GM12801 (cell line): Measurements from ENCODE around the gene ISM1.

ENCODE experiments used
- TF ChIP-seq, protein P1 (sequence below): IDR thresholded peaks from one replicate; pipeline ENCODE4 v1.5.1; 2011; ENCODE audit warnings: control low read depth; ENCODE audit not compliant: insufficient read length; ENCODE audit errors: extremely low read depth

The ISM1 gene

DNA sequence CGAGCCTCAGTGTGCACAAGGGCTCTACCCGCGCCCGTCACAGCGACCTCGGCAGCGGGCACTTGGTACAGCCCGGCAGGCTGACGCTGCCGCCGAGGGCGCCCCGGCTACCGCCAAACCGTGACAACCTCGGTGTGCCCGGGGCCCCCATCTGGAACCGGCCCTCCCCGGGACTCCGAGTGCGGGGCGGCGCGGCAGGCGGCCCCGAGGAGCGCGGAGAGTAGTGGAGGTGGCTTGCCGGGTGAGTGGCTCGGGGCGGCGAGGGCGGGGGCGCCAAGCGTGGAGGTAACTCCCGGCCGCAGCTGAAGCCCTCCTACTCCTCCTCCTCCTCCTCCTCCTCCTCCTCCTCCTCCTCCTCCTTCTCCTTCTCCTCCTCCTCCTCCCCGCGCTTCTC is at the start of gene ISM1:
TSS of gene ISM1 (plus strand) at position 371 of the 394 bp plus-strand sequence. CDS start 503 bp downstream, outside the sequence.
- TF ChIP-seq, protein P1, sequence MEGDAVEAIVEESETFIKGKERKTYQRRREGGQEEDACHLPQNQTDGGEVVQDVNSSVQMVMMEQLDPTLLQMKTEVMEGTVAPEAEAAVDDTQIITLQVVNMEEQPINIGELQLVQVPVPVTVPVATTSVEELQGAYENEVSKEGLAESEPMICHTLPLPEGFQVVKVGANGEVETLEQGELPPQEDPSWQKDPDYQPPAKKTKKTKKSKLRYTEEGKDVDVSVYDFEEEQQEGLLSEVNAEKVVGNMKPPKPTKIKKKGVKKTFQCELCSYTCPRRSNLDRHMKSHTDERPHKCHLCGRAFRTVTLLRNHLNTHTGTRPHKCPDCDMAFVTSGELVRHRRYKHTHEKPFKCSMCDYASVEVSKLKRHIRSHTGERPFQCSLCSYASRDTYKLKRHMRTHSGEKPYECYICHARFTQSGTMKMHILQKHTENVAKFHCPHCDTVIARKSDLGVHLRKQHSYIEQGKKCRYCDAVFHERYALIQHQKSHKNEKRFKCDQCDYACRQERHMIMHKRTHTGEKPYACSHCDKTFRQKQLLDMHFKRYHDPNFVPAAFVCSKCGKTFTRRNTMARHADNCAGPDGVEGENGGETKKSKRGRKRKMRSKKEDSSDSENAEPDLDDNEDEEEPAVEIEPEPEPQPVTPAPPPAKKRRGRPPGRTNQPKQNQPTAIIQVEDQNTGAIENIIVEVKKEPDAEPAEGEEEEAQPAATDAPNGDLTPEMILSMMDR: no peak

DNA sequence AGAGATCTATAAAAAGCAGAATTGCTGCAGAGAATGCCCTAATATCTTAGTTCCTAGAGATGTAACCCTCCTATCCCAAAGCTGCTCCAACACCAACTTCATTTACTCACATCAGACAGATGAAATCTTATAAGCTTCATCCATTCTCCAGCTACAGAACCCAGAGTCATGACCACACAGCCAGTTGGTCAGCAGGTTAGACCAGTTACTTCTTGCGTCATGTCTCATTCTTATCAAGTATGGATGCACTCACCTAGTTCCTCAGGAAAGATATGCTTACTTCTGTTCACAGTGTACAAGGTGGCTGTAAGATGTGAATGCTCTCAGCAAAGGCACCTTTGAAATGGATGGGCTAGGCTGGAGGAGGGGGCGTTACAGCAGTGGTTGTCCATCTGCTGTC is 47.9 kb upstream of the ISM1 start:
- TF ChIP-seq, protein P1: no peak

DNA sequence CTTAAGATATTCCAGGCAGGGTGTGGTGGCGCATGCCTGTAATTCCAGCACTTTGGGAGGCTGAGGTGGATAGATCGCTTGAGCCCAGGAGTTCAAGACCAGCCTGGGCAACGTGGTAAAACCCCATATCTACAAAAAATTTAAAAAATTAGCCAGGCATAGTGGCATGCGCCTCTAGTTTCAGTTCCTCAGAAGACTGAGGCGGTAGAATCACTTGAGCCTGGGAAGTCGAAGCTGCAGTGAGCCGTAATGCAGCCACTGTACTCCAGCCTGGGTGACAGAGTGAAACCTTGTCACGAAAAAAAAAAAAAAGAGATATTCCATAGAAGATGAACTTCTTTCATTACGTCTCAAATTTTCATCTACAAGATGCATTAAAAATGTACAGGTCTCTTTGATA is 46.7 kb upstream of the ISM1 start:
- TF ChIP-seq, protein P1: no peak

DNA sequence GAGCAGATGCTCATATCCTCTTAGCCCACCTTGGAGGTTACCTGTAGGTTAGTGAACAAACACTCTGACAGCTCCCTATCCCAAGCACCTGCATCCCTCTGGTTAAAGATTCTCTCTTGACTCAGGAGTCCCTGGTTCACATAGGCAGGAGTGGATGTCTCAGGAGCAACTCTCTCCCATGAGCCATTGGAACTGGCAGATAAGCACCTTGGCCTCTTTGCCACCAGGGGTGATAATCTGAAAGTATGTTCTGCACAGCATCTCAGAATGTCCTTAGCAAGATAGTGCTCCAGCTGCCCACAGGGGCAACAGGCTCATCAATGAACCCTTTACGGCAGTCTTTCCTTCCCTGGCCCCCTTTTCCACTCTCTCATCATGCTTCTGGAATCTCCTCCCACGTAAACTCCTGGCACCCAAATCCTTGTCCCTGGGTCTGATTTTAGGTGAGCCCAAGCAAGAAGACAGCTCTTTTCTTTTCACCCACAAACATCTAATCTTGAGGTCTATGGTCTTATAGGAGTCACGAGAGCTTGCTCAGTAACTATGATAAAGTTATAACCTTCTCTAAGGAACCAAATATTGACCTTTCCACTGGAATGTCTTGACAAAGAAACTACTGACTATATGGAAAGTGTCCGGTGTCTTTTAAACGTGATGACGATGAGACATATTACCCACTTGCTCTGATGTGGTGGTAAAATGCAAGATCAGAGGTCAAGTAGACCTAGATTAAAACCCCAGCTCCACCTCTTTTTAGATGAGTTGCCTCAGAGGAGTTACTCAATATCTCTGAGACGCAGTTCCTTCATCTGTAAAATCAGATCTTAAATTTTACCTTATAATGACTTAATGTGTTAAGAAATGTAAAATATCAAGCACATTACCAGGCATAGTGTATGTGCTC is 39.8 kb upstream of the ISM1 start:
- TF ChIP-seq, protein P1: no peak

DNA sequence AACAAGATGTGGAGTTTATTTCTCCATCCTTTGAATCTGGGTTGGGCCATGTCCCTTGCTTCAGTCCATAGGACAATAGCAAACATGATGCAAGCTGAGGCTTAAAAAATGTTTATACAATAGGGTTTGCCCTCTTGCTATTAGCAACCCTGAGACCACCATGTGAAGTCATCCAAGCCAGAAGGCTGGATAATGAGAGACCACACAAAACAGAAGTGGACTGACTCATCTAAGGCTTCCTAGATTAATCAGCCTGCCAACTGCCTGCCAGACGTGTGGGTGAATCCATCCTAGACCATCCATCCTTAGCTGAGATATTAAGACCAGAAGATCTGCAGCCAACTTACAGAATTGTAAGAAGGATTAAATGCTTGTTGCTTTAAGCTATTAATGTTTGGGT is 38.1 kb upstream of the ISM1 start:
- TF ChIP-seq, protein P1: no peak

DNA sequence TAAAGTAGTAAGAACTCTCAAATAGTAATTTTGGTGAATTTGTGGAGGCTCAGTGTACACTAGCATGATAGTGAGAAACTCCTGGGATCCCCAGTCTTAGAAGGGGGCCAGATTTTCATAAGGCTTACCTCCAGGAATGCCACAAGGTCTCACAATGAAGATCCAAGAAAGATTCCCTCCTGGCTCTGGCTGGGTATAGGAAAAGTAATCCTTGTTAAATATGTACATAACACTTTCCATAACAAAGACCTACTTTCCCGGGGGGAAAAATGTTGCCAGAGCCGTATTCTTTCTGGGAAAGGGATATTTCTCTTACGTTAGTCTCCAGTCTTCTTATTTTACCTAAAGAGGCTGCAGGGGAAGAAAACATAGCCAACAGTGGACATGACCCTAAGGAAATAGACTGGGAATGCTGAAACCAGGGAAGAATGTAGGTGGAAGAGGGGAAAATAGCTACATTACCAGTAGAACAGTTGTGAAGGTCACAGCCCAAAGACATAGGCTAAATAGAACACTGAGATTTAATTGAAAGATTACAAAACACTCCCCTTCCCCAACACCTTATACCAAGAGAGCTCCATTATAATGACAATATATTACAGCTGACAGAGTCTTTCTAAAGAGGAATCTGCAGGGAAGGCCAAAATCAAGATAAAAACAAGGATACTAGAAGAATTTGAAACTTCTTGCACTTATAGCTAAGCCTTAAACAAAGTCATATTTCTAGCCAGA is 34.9 kb upstream of the ISM1 start:
- TF ChIP-seq, protein P1: no peak

DNA sequence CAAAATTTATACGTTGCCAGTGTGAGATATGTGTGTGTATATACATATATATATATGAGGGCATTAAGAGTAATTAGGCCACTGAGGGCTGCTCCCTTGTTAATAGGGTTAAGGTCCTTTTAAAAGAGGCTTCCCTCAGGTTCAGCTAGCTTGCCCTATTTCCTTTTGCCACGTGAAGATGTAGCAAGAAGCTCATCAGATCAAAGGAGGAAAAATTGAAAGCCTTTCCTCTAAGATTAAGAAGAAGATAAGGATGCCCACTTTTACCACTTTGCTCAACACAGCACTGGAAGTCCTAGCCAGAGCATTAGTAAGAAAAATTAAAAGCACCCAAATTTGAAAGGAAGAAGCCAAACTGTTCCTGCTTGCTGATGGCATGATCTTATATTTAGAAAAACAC is 33.2 kb upstream of the ISM1 start:
- TF ChIP-seq, protein P1: no peak
